A549 (cell line): ENCODE measurements around the gene NSMCE1.

Experiments
- CBX8 ChIP-seq: fragments of 200-600 bp; sonication (generic); IDR thresholded peaks from 2 replicates; pipeline ENCODE4 v1.6.1; 2016
- CTCF ChIP-seq: fragments of >200 bp; sonication (Bioruptor Twin); formaldehyde crosslinking; IDR thresholded peaks from 3 replicates; pipeline ENCODE4 v1.5.1; 2016
- EP300 ChIP-seq, 2 experiments: fragments of >200 bp; sonication (Bioruptor Twin); formaldehyde crosslinking; IDR thresholded peaks; 2 replicates in 1 of 2; 3 replicates in 1 of 2; pipeline ENCODE4 v1.6.1; 2016 to 2017
- MAFK ChIP-seq: fragments of 450-650 bp; IDR thresholded peaks from 2 replicates; pipeline ENCODE4 v1.6.1; 2014; ENCODE audit not compliant: partially characterized antibody
- MAZ ChIP-seq: fragments of 150-350 bp; IDR thresholded peaks from 2 replicates; pipeline ENCODE4 v1.6.1; 2014; ENCODE audit warnings: antibody characterized with exemption, low read depth, low read length, borderline replicate concordance
- POLR2A ChIP-seq: IDR thresholded peaks from 2 replicates; pipeline ENCODE4 v1.6.1; 2012; ENCODE audit warnings: mild to moderate bottlenecking, low read length
- ZC3H11A ChIP-seq: fragments of 450-650 bp; IDR thresholded peaks from 2 replicates; pipeline ENCODE4 v1.6.1; 2014; ENCODE audit warnings: antibody characterized with exemption, mild to moderate bottlenecking

- TF ChIP-seq CTCF (no peak), MAFK (no peak), ZC3H11A (no peak), MAZ (no peak), POLR2A (no peak), EP300 (IDR thresholded peaks at IDR 0.05) (no peak), CBX8 (no peak)
Measured at GRCh38 chr16:27208796-27209195, 59.8 kb downstream of the NSMCE1 start.
